ENCODE measurements around the gene ELF3. TPM values are rescaled to one million over a fixed set of nuclear protein-coding genes. Genes with fewer than 3 reads are reported as not detected.
"Not testable (repeated sequence)": the region's sequence is repeated elsewhere in the genome, so short reads cannot be mapped to it uniquely, and the experiment has no call there.

ELF3 gene
- total RNA-seq = 0.40 TPM
- long read RNA-seq = 0 reads

DNA sequence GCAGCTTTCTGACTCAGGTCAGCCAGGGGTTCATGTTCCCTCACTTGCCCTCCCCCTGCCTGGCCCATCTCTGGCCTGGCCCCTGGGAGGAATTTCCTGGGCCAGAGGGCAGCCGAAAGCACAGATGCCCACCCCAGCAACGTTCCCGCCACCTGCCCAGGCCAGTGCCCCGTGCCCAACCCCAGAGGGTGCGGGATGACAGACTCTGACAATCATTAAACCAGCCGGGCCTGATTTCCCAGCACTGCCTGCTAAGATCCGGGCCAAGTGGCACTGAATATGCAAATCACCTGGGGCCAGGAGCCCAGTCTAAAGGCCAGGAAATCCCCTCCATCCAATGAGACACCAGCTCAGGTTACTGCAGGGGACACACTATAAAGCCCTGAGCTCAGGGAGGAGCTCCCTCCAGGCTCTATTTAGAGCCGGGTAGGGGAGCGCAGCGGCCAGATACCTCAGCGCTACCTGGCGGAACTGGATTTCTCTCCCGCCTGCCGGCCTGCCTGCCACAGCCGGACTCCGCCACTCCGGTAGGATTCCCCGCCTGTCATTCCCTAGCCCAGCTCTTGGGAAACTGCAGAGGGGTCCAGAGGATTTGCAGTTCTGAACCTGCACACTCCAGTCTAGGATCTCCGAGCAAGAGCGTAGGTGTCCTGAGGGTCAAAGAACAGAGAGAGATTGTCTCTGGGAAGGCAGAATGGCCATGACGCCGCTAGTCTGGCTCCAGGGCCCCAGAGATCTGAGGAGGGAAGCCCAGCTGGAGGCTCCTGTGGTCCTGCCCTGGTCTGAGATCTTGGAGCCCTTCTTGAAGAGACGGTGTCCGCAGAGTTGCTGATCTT lies at the start of gene ELF3:
TSS of gene ELF3 (plus strand) at position 408 of the 836 bp plus-strand sequence. CDS start 550 bp downstream, outside the sequence.
- DNase-seq (no peak), ATAC-seq (peak; percentile 77)
- intact Hi-C loops (cut with micrococcal nuclease) = no loop called here

DNA sequence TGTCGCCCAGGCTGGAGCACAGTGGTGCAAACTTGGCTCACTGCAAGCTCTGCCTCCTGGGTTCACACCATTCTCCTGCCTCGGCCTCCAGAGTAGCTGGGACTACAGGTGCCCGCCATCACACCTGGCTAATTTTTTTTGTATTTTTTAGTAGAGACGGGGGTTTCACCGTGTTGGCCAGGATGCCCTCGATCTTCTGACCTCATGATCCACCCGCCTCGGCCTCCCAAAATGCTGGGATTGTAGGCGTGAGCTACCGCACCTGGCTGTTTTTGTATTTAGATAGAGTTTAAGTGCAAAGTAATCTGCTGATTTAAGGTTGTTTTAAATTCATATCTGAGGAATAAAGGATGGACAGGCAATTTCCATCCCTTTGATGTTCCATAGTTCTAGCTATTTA lies 48.0 kb upstream of the ELF3 start:
- ATAC-seq; intact Hi-C loops (cut with micrococcal nuclease); DNase-seq: not testable (repeated sequence)

DNA sequence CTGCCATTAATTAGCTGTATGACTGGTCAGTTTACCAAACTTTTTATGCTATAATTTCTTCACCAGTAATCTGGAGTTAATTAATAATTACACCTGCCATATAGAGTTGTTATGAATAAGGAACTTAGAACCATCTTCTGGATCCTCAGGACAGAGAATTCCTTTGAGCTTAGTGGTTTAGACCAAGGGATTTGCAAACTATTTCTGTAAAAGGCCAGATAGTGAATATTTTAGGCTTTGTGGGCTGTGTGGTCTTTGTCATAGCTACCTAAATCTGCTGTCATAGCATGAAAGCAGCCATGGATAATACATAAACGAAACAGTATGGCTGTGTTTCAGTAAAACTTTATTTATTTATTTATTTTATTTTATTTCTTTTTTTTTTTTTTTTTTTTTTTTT lies 46.1 kb upstream of the ELF3 start:
- ATAC-seq (no peak), DNase-seq (no peak)
- intact Hi-C loops (cut with micrococcal nuclease) = no loop called here

DNA sequence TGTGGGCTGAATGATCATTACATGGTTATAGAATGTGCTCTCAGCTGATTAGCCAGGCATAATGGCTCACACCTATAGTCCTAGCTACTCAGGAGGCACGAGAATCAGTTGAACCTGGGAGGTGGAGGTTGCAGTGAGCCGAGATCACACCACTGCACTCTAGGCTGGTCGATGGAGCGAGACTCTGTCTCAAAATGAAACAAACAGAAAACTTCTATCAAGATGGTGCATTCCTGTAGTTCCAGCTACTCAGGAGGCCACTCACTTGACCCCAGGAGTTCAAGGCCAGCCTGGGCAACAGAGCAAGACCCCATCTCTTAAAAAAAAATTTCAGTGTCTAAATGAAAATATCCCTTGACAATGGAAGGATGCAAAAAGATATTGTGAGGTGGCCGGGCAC lies 44.2 kb upstream of the ELF3 start:
- ATAC-seq (no peak), DNase-seq (no peak)
- intact Hi-C loops (cut with micrococcal nuclease) = no loop called here

DNA sequence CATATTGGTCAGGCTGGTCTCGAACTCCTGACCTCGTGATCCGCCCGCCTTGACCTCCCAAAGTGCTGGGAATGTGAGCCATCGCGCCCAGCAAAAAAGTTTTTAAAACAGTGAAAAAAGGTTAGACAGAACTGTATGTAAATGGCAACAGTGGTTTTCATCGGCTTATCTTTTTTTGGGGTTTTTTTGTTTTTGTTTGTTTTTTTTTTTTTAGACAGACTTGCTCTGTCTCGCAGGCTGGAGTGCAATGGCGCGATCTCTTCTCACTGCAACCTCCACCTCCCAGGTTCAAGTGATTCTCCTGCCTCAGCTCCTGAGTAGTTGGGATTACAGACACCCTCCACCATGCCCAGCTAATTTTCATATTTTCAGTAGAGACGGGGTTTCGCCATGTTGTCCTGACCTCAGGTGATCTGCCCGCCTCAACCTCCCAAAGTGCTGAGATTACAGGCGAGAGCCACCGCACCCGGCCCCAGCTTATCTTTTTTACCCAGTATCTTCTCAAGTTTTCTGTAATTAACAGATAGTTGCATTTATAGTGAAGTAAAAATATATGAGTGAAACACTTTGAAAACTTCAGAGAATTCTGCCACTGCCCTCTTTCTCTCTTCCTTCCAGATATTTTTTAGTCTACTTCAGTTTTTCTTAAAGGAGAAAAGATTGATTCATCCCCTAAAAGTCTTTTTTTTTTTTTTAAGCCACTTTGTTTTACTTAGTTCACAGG lies 42.0 kb upstream of the ELF3 start:
- no peak for DNase-seq
- intact Hi-C loops (cut with micrococcal nuclease) = no loop called here
- ATAC-seq = no peak

DNA sequence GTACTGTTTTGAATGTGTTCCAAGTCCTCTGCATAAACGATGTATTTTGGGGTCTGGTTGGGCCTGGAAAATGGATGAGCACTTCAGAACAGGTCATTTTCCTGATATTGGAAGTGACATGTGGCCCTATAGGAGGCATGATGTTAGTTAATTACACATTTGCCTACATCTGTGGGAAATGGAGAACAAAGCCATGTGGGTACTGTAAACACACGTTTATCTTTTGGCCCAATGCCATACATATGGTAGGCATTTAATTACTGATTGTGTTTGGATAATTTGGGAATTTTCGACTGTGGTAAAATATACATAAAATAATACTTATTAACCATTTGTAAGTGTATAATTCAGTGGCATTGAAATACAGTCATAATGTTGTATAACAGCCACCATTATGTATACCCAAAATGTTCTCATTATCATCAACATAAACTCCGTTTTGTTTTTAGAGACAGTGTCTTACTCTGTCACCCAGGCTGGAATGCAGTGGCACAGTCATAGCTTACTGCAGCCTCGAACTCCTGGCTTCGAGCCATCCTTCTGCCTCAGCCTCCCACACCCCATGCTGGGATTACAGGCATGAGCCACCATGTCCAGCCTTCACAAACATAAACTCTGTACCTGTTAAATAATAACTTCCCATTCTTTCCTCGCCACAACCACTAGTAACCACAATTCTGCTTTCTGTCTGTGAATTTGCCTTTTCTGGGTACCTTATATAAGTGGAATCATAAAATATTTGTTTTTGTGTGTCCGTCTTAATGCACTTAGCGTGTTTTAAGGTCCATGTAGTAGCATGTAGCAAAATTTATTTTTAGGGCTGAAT lies 39.8 kb upstream of the ELF3 start:
- DNase-seq (no peak), ATAC-seq (peak; percentile 32)
- intact Hi-C loops (cut with micrococcal nuclease) = loop anchor here (5.0 kb wide), 2 partner anchors 73 to 88 kb away; no protein-coding TSS in a partner anchor

DNA sequence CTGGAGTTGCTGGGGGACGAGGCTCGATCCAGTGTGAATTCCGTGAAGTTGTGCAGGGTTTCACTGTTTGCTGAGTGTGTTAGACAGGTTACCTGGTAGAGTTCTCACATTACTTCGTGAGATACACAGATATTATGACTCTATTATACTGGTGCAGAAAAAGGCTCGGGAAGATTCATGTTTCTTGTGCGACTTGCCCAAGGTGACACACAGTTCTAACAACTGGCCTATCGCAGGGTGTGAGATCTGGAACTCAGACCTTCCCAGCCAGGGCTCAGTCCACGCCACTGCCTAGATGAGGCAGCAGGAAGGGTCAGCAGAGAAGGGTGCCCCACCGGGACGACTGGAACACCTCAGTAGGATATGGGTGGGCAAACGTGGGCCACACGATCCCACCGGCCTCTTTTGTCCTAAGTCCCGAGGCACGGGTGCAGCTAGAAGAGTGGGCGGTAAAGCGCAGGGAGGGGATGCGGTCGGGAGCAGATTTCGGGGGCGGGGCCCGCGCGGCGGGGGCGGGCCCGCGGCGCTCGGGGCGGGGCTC lies 28.2 kb upstream of the ELF3 start:
- ATAC-seq (peak; percentile 22), DNase-seq (peak; percentile 90)
- intact Hi-C loops (cut with micrococcal nuclease) = no loop called here

DNA sequence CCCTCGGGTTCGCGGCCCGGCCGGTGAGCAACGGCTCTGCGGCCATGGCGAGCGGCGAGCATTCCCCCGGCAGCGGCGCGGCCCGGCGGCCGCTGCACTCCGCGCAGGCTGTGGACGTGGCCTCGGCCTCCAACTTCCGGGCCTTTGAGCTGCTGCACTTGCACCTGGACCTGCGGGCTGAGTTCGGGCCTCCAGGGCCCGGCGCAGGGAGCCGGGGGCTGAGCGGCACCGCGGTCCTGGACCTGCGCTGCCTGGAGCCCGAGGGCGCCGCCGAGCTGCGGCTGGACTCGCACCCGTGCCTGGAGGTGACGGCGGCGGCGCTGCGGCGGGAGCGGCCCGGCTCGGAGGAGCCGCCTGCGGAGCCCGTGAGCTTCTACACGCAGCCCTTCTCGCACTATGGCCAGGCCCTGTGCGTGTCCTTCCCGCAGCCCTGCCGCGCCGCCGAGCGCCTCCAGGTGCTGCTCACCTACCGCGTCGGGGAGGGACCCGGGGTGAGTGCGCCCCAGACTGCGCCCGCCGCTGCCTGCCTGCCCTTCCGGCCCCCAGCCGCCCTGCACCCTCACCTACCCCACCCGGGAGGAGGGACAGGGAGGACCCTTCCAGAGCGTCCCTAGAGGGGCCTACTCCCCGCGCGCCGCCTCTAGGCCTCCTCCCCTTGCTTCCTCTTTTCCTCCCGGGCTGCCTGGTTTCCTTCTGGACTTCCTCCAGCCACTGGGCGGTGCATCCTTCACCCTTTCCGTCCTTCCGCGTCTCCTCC lies 27.6 kb upstream of the ELF3 start, which contains the start of gene RNPEP:
TSS of gene RNPEP (plus strand) at position 26 of the 757 bp plus-strand sequence. CDS start at position 45, 19 bp downstream.
- peak; percentile 90 for ATAC-seq
- intact Hi-C loops (cut with micrococcal nuclease) = no loop called here
- peak; percentile 82 for DNase-seq

DNA sequence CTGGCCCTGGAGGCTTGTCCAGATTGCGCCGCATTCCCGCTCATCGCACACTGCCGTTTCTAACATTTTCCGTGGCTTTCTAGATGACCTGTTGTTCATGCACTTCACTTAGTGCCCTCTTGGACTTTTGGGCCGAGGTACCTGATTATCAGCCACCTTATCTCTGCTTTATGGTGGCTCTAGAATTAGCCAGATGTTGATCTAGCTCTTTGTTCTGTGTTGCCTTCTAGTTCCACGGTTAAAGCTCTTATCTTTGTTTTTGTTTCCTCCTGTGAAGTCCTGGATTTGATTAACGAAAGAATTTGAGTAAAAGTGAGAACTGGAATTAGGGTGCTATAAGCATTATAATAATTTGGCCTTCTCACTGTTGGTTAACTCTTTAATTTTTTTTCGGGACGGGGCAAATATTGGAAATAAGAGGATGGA lies 27.0 kb upstream of the ELF3 start:
- ATAC-seq (no peak), DNase-seq (no peak)
- intact Hi-C loops (cut with micrococcal nuclease) = no loop called here

DNA sequence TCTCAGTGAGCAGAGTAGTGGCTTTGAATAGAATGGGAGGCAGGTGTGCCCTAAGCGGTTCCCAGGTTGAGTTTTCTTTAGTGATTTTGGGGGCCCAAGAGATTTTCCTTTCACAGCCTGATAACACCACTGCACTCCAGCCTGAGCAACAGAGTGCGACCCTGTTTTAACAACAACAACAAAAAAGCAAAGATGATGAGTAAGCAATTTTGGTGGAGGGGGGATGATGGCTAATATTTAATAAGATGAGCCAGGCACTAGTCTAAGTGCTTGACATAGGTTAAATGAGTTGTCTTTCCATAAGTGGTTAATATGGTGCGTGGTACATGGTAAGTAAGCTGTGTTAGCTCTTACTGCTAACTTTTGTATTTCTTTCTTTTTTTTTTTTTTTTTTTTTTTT lies 25.9 kb upstream of the ELF3 start:
- intact Hi-C loops (cut with micrococcal nuclease) = no loop called here
- ATAC-seq (no peak), DNase-seq (no peak)

DNA sequence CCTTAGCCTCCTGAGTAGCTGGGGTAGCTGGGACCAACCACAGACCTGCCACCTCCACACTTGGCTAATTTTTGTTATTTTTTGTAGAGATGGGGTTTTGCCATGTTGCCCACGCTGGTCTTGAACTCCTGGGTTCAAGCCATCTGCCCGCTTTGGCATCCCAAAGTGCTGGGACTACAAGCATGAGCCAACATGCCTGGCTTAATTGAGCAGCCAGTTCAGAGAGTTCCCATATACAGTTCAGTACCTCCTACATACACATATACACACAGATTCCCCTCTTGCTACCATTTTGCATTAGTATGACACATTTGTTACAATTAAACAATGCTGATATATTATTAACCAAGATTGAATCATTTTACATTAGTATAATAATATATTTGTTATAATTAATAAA lies 25.0 kb upstream of the ELF3 start:
- no peak for DNase-seq
- intact Hi-C loops (cut with micrococcal nuclease) = no loop called here

DNA sequence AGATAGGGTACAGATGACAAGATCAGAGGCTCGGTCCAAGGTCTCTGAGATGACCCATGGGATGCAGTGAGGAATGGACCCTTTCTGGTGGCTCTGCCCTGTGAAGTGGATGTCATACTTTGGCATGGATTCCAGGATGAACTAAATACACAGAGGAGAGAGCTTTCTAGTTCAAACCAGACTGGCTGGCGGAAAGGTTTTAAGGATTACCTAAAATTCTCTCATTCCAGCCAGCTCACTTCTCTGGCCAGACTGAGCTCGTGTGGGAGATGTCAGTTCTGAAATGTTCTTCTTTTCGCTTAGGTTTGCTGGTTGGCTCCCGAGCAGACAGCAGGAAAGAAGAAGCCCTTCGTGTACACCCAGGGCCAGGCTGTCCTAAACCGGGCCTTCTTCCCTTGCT lies 21.8 kb upstream of the ELF3 start:
- intact Hi-C loops (cut with micrococcal nuclease) = no loop called here
- ATAC-seq = no peak
- no peak for DNase-seq

More for the DNA sequence above, 25.0 kb upstream of the ELF3 start:
- no peak for ATAC-seq

DNA sequence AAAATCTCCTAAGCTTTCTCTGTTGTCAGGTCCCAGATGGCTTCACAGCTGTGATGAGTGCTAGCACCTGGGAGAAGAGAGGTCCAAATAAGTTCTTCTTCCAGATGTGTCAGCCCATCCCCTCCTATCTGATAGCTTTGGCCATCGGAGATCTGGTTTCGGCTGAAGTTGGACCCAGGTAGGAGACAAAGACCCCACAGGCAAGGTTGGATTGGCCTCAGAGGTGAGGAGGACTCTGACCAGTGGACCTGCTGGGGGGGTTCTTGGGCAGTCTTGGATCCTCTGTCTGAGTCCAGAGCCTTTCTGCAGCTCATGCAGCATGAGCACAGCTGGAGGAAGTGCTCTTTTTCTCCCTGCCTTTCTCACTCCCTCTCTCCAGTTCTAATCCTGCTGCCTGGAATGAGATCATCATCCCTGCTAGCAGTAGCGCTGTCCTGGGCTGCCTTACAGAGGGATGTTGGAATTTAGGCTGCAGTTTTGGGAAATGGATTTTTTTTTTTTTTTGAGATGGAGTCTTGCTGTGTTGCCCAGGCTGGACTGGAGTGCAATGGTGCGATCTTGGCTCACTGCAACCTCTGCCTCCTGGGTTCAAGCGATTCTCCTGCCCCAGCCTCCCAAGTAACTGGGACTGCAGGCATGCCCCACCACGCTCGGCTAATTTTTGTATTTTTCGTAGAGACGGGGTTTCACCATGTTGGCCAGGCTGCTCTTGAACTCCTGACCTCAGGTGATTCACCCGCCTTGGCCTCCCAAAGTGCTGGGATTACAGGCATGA lies 20.8 kb upstream of the ELF3 start:
- intact Hi-C loops (cut with micrococcal nuclease) = no loop called here
- DNase-seq = no peak
- ATAC-seq = peak; percentile 5

DNA sequence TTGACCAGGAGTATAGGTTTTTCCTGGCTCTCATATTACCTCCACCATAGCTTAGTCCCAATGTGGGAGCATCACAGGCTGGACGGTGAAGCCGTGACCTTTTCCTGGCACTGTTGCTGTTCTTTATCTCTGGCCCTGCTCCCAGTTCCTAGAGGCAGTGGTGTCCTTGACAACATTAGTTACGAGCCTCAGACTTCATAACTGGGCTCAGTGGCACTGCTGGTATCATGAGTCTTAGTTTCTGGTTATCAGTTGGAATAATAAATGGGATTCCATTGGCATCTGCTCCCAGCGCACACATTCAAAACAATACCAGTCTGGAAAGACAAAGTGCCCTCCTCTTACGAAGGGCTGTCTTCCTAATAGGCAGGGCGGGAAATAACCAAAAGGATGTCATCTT lies 20.0 kb upstream of the ELF3 start:
- intact Hi-C loops (cut with micrococcal nuclease) = no loop called here
- peak; percentile 47 for DNase-seq
- ATAC-seq = peak; percentile 93

DNA sequence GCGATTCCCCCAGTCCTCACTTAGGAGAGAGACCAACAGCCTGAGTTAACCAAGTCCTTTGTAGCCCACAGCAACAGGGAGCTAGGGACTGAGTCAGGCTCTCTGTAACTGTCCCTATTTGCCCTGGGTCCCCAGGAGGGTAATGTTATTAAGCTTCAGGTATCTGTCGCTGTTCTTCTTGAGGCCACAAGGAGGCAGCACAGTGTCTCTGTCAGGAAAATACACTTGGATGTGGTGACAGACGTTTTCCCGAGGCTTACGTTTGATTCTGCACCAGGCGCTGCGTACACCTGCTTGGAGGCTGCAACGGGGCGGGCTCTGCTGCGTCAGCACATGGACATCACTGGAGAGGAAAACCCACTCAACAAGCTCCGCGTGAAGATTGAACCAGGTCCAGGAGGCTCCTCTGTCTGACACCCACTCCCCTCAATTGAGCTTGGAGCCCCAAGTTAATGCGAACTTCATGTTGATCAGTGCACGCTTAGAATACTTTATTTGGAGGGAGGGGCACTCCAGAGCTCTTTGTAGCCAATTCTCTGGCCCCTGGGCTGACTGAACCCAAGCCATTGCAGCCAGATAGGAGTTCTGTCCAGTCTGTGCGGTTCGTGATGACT lies 10.7 kb upstream of the ELF3 start:
- intact Hi-C loops (cut with micrococcal nuclease) = loop anchor here (5.0 kb wide), 1 partner anchor 123 kb away; the partner anchor contains the start of gene GPR37L1
- peak; percentile 64 for ATAC-seq
- DNase-seq = no peak

DNA sequence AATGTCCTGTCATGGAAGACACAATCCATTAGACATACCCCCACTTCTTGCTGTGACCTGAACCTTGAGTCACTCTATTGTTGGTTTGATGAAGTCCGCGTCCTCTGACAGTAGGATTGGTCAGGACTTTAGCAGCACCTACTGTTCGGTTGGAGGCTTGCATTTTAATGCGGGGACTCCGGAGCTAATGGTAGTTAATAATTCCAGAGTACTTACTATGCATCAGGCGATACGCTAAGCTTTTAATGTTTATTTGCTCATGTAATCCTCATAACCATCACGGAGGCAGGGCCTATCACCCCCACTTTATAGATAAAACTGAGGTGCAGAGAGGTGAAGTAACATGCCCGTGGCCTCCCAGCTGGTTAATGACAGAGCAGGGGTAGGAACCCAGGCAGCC lies 7.9 kb upstream of the ELF3 start:
- ATAC-seq (no peak), DNase-seq (no peak)
- intact Hi-C loops (cut with micrococcal nuclease) = loop anchor here (5.0 kb wide), 1 partner anchor 120 kb away; the partner anchor contains the start of gene GPR37L1

DNA sequence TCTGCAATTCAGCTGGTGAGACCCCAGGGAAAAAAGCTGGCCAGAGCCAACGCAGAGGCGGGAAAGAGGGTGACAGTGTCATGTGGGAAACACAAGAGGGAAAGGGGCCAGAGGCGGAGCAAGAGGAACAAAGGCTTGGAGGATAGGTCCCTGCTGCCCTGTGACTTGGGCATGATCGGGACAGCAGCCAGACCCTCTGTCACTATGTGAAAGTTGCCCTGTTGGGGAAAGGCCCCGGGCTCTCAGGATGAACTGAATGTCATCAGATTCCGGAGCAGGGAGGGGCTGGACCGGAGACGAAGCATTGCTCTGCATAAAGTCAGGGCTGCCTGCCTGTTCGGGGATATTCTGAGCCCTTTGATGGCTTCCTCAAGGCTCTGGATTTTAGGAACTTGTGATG lies 5.7 kb upstream of the ELF3 start:
- intact Hi-C loops (cut with micrococcal nuclease) = loop anchor here (5.0 kb wide), 1 partner anchor 118 kb away; the partner anchor contains the start of gene GPR37L1
- ATAC-seq (no peak), DNase-seq (no peak)
